Trophoblast cell (in vitro differentiated cells and primary cell): Measurements from ENCODE around the gene CHD6.

Experiments
- DNase-seq, 2 donors: peaks; one replicate each; pipeline ENCODE4 v3.0.0-alpha.2; 2016
- H2AFZ ChIP-seq: 2 replicates; pipeline ENCODE4 v1.6.1; 2013; ENCODE audit warnings: low read length, moderate library complexity, mild to moderate bottlenecking; ENCODE audit not compliant: insufficient read depth, poor library complexity
- H2AK5ac ChIP-seq: 2 replicates; pipeline ENCODE4 v1.6.1; 2013; ENCODE audit warnings: mild to moderate bottlenecking, low read length
- H2BK120ac ChIP-seq: 2 replicates; pipeline ENCODE4 v1.6.1; 2013; ENCODE audit warnings: low read length, mild to moderate bottlenecking, moderate library complexity; ENCODE audit not compliant: insufficient read depth, poor library complexity
- H2BK12ac ChIP-seq: 2 replicates; pipeline ENCODE4 v1.6.1; 2013; ENCODE audit warnings: mild to moderate bottlenecking, low read length, moderate library complexity
- H2BK5ac ChIP-seq: 2 replicates; pipeline ENCODE4 v1.6.1; 2013; ENCODE audit warnings: low read length, low read depth, moderate library complexity, mild to moderate bottlenecking; ENCODE audit not compliant: poor library complexity
- H3K14ac ChIP-seq: 2 replicates; pipeline ENCODE4 v1.6.1; 2013; ENCODE audit warnings: mild to moderate bottlenecking, low read length
- H3K18ac ChIP-seq: 2 replicates; pipeline ENCODE4 v1.6.1; 2013; ENCODE audit warnings: mild to moderate bottlenecking, low read length
- H3K23ac ChIP-seq: 2 replicates; pipeline ENCODE4 v1.6.1; 2013; ENCODE audit warnings: low read length
- H3K27ac ChIP-seq: 2 replicates; pipeline ENCODE4 v1.5.1; 2013; ENCODE audit warnings: low read depth, mild to moderate bottlenecking, inconsistent platforms, low read length, moderate library complexity
- H3K27me3 ChIP-seq: 2 replicates; pipeline ENCODE4 v1.6.1; 2013; ENCODE audit warnings: inconsistent platforms, mild to moderate bottlenecking, low read length, moderate library complexity; ENCODE audit not compliant: insufficient read depth
- H3K36me3 ChIP-seq, 2 experiments: 1 replicate in 1 of 2; 2 replicates in 1 of 2; pipeline ENCODE4 v1.6.1; 2013; ENCODE audit warnings: low read length in 2 of 2, mild to moderate bottlenecking in 2 of 2, moderate library complexity in 1 of 2; ENCODE audit not compliant: insufficient read depth in 2 of 2, control insufficient read depth in 1 of 2
- H3K4ac ChIP-seq: 2 replicates; pipeline ENCODE4 v1.6.1; 2013; ENCODE audit warnings: low read depth, mild to moderate bottlenecking, low read length, moderate library complexity
- H3K4me1 ChIP-seq, 2 experiments: 1 replicate in 1 of 2; 2 replicates in 1 of 2; pipeline ENCODE4 v1.6.1; 2013; ENCODE audit warnings: low read length in 2 of 2, mild to moderate bottlenecking in 2 of 2, moderate library complexity in 1 of 2; ENCODE audit not compliant: insufficient read depth in 2 of 2, control insufficient read depth in 1 of 2
- H3K4me2 ChIP-seq: 2 replicates; pipeline ENCODE4 v1.6.1; 2013; ENCODE audit warnings: inconsistent platforms, mild to moderate bottlenecking, low read length, moderate library complexity
- H3K4me3 ChIP-seq: 2 replicates; pipeline ENCODE4 v1.5.1; 2013; ENCODE audit warnings: mild to moderate bottlenecking, low read depth, low read length, inconsistent platforms
- H3K79me1 ChIP-seq: one replicate; pipeline ENCODE4 v1.6.1; 2013; ENCODE audit warnings: low read length
- H3K79me2 ChIP-seq: 2 replicates; pipeline ENCODE4 v1.6.1; 2013; ENCODE audit warnings: low read length, mild to moderate bottlenecking; ENCODE audit not compliant: control insufficient read depth, insufficient read depth, poor library complexity
- H3K9ac ChIP-seq: 2 replicates; pipeline ENCODE4 v1.6.1; 2013; ENCODE audit warnings: mild to moderate bottlenecking, low read length
- H3K9me3 ChIP-seq: 2 replicates; pipeline ENCODE4 v1.6.1; 2013; ENCODE audit warnings: low read depth, mild to moderate bottlenecking, control low read depth, inconsistent platforms, low read length; ENCODE audit not compliant: insufficient read depth
- H4K12ac ChIP-seq: 2 replicates; pipeline ENCODE4 v1.6.1; 2013; ENCODE audit warnings: low read depth, mild to moderate bottlenecking, low read length, moderate library complexity
- H4K8ac ChIP-seq: 2 replicates; pipeline ENCODE4 v1.6.1; 2013; ENCODE audit warnings: low read depth, mild to moderate bottlenecking, low read length, moderate library complexity
- H4K91ac ChIP-seq: one replicate; pipeline ENCODE4 v1.6.1; 2013; ENCODE audit warnings: low read depth, mild to moderate bottlenecking, low read length, moderate library complexity
- WGBS: extraction: QIAGEN DNeasy Blood & Tissue Kit; methylation state at CpG from one replicate; pipeline ENCODE4 v1.1.7; 2013; ENCODE audit warnings: missing lambda C conversion rate; ENCODE audit not compliant: insufficient read length, insufficient coverage; ENCODE audit errors: extremely low coverage; 5-methylcytosine and 5-hydroxymethylcytosine counted together

Gene CHD6

GRCh38 chr20:41553142-41553879, 64.9 kb downstream of the CHD6 start:
- H4K8ac ChIP-seq, result no peak overlapping the region
- no peak overlapping the region for H2BK120ac ChIP-seq
- H3K18ac ChIP-seq, result no peak overlapping the region
- H4K91ac ChIP-seq, result no peak overlapping the region
- no peak overlapping the region for H3K4me2 ChIP-seq
- no peaks in the 10 kb centered on the region for H3K27me3 ChIP-seq
- no peak overlapping the region for H3K27ac ChIP-seq
- no peaks in the 10 kb centered on the region for H3K79me1 ChIP-seq
- no peak overlapping the region for H2BK12ac ChIP-seq
- H2BK5ac ChIP-seq, result no peak overlapping the region
- peaks cover 2% of the 10 kb centered on the region for H3K9me3 ChIP-seq
- no peak overlapping the region for H3K9ac ChIP-seq
- H3K4me3 ChIP-seq, result no peak overlapping the region
- WGBS, result no CpG with 5 or more reads among the region's 9 CpGs
- no peak overlapping the region for H3K14ac ChIP-seq
- H4K12ac ChIP-seq, result no peak overlapping the region
- no peak overlapping the region for H2AK5ac ChIP-seq
- no peak overlapping the region for H2AFZ ChIP-seq
- no peaks in the 10 kb centered on the region for H3K4me1 ChIP-seq
- peaks cover 0 to 2% of the 10 kb centered on the region in 2 experiments for H3K36me3 ChIP-seq
- no peak overlapping the region for H3K23ac ChIP-seq
- no peak overlapping the region for H3K4ac ChIP-seq
- H3K79me2 ChIP-seq, result no peaks in the 10 kb centered on the region
- DNase-seq, result peak in 1 of 2 donors; percentile 13

GRCh38 chr20:41552295-41553068, 65.7 kb downstream of the CHD6 start:
- H2BK5ac ChIP-seq, result no peak overlapping the region
- H3K9me3 ChIP-seq, result no peaks in the 10 kb centered on the region
- H4K8ac ChIP-seq, result no peak overlapping the region
- H3K4ac ChIP-seq, result no peak overlapping the region
- H3K23ac ChIP-seq, result no peak overlapping the region
- no peak overlapping the region for H2AK5ac ChIP-seq
- H3K4me1 ChIP-seq, result no peaks in the 10 kb centered on the region
- no peak overlapping the region for H3K9ac ChIP-seq
- no CpG with 5 or more reads among the region's 5 CpGs for WGBS
- no peak overlapping the region for H2AFZ ChIP-seq
- no peak overlapping the region for H2BK120ac ChIP-seq
- H3K14ac ChIP-seq, result no peak overlapping the region
- H3K4me2 ChIP-seq, result no peak overlapping the region
- H3K27me3 ChIP-seq, result no peaks in the 10 kb centered on the region
- H3K79me1 ChIP-seq, result no peaks in the 10 kb centered on the region
- no peak overlapping the region for H4K12ac ChIP-seq
- no peak overlapping the region for H4K91ac ChIP-seq
- H2BK12ac ChIP-seq, result no peak overlapping the region
- H3K36me3 ChIP-seq, result peaks cover 0 to 2% of the 10 kb centered on the region in 2 experiments
- no peak overlapping the region for H3K27ac ChIP-seq
- H3K79me2 ChIP-seq, result no peaks in the 10 kb centered on the region
- DNase-seq, result no peak
- no peak overlapping the region for H3K4me3 ChIP-seq
- H3K18ac ChIP-seq, result no peak overlapping the region

DNA sequence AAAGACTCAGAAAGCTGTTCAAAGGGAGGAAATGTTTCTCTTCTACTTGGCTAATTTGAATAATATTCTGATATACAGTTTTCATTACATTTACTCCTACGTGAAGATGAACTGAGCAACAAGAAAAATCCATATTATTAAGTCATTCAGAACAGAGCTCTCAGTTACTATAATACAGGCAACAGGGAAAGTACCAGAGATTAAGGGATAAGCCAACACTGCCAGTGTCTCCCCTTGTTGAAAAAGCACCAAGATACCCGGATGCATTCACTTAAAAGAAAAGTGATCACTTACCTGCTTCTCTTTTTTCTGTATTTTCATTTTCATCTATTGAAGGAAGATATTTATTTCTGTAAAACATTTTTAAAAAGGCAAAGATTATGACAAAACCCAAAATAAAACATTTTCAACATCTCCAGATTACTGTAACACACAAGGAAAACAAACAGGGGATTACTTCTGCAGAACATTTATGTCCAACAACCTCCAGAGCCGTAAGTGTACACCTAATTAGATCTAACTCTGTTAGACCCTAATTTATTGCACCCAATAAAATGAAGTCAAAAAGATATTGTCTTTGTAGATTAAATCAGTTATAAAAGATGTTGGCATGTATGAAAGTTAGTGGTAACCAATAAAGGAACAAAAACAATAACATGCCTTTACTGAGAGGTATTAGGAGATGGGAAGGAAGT, 67.0 kb downstream of the CHD6 start:
- H3K23ac ChIP-seq, result no peak overlapping the region
- no peak overlapping the region for H2BK120ac ChIP-seq

GRCh38 chr20:41547221-41547620, 71.0 kb downstream of the CHD6 start:
- no peak for DNase-seq
- Histone ChIP-seq H2BK120ac (no peak overlapping the region), H3K4me1 (no peaks in the 10 kb centered on the region), H3K4ac (no peak overlapping the region), H4K8ac (no peak overlapping the region), H3K14ac (no peak overlapping the region), H3K36me3 (no peaks in the 10 kb centered on the region), H3K4me3 (no peak overlapping the region), H3K9me3 (no peaks in the 10 kb centered on the region), H2AFZ (no peak overlapping the region), H3K23ac (no peak overlapping the region), H3K79me2 (no peaks in the 10 kb centered on the region), H4K91ac (no peak overlapping the region), H2BK5ac (no peak overlapping the region), H3K18ac (no peak overlapping the region), H4K12ac (no peak overlapping the region), H3K27me3 (no peaks in the 10 kb centered on the region), H2BK12ac (no peak overlapping the region), H2AK5ac (no peak overlapping the region), H3K27ac (no peak overlapping the region), H3K79me1 (no peaks in the 10 kb centered on the region), H3K4me2 (no peak overlapping the region), H3K9ac (no peak overlapping the region)
- no CpG with 5 or more reads among the region's 8 CpGs for WGBS

More for the DNA sequence above, 67.0 kb downstream of the CHD6 start:
- no peaks in the 10 kb centered on the region for H3K79me2 ChIP-seq
- H3K4me1 ChIP-seq, result no peaks in the 10 kb centered on the region
- H2BK12ac ChIP-seq, result no peak overlapping the region
- H3K4me3 ChIP-seq, result no peak overlapping the region
- no peak overlapping the region for H2BK5ac ChIP-seq
- H2AFZ ChIP-seq, result no peak overlapping the region
- DNase-seq, result no peak
- no peaks in the 10 kb centered on the region for H3K9me3 ChIP-seq
- no CpG with 5 or more reads among the region's 3 CpGs for WGBS
- H3K9ac ChIP-seq, result no peak overlapping the region
- no peak overlapping the region for H4K12ac ChIP-seq
- H3K4ac ChIP-seq, result no peak overlapping the region
- H3K4me2 ChIP-seq, result no peak overlapping the region
- no peak overlapping the region for H3K27ac ChIP-seq
- no peak overlapping the region for H4K91ac ChIP-seq
- no peaks in the 10 kb centered on the region for H3K27me3 ChIP-seq
- peaks cover 0 to 2% of the 10 kb centered on the region in 2 experiments for H3K36me3 ChIP-seq
- no peak overlapping the region for H3K14ac ChIP-seq
- no peaks in the 10 kb centered on the region for H3K79me1 ChIP-seq
- H2AK5ac ChIP-seq, result no peak overlapping the region
- no peak overlapping the region for H4K8ac ChIP-seq
- no peak overlapping the region for H3K18ac ChIP-seq
